H9 (cell line): ENCODE results near the gene TSKU. TPM values are rescaled to one million over a fixed set of nuclear protein-coding genes. Genes with fewer than 3 reads are reported as not detected.

Experiments used
- DNase-seq: peaks from one replicate; pipeline ENCODE4 v3.0.0-alpha.2; 2017
- H2AFZ ChIP-seq: one replicate; pipeline ENCODE4 v1.6.1; 2013; ENCODE audit warnings: mild to moderate bottlenecking, low read length, control low read depth, moderate library complexity
- H2AK5ac ChIP-seq: 2 replicates; pipeline ENCODE4 v1.6.1; 2013; ENCODE audit warnings: low read length, control low read depth, mixed read lengths; ENCODE audit not compliant: insufficient read length
- H2BK120ac ChIP-seq: one replicate; pipeline ENCODE4 v1.6.1; 2013; ENCODE audit warnings: low read depth, mild to moderate bottlenecking, low read length, control low read depth, inconsistent platforms; ENCODE audit not compliant: poor library complexity, severe bottlenecking
- H2BK12ac ChIP-seq: 2 replicates; pipeline ENCODE4 v1.6.1; 2013; ENCODE audit warnings: low read length, control low read depth, mixed read lengths, low read depth; ENCODE audit not compliant: insufficient read length
- H2BK15ac ChIP-seq: 2 replicates; pipeline ENCODE4 v1.6.1; 2013; ENCODE audit warnings: low read depth, low read length, control low read depth
- H2BK20ac ChIP-seq: one replicate; pipeline ENCODE4 v1.6.1; 2013; ENCODE audit warnings: low read depth, mild to moderate bottlenecking, low read length, control low read depth, inconsistent platforms; ENCODE audit not compliant: poor library complexity, severe bottlenecking
- H2BK5ac ChIP-seq: 2 replicates; pipeline ENCODE4 v1.6.1; 2013; ENCODE audit warnings: low read length, control low read depth, mixed read lengths; ENCODE audit not compliant: insufficient read length
- H3K14ac ChIP-seq: 2 replicates; pipeline ENCODE4 v1.6.1; 2013; ENCODE audit warnings: low read length, control low read depth; ENCODE audit not compliant: insufficient read depth
- H3K18ac ChIP-seq: 2 replicates; pipeline ENCODE4 v1.6.1; 2013; ENCODE audit warnings: low read depth, mild to moderate bottlenecking, mixed read lengths, low read length, control low read depth; ENCODE audit not compliant: insufficient read length
- H3K23ac ChIP-seq: 2 replicates; pipeline ENCODE4 v1.6.1; 2013; ENCODE audit warnings: low read length, control low read depth, mixed read lengths, low read depth; ENCODE audit not compliant: insufficient read length
- H3K23me2 ChIP-seq: 2 replicates; pipeline ENCODE4 v1.6.1; 2013; ENCODE audit warnings: low read depth, mild to moderate bottlenecking, mixed read lengths, low read length, control low read depth; ENCODE audit not compliant: insufficient read length, poor library complexity, severe bottlenecking
- H3K27ac ChIP-seq: 2 replicates; pipeline ENCODE4 v1.5.1; 2013; ENCODE audit warnings: low read length, control low read depth, mixed read lengths, low read depth; ENCODE audit not compliant: insufficient read length
- H3K27me3 ChIP-seq: 2 replicates; pipeline ENCODE4 v1.6.1; 2013; ENCODE audit warnings: low read length, control low read depth, inconsistent platforms; ENCODE audit not compliant: insufficient read depth
- H3K4ac ChIP-seq: 2 replicates; pipeline ENCODE4 v1.6.1; 2013; ENCODE audit warnings: low read depth, mild to moderate bottlenecking, control low read depth, inconsistent platforms, low read length, moderate library complexity
- H3K4me1 ChIP-seq: 2 replicates; pipeline ENCODE4 v1.6.1; 2013; ENCODE audit warnings: low read length, control low read depth, inconsistent platforms; ENCODE audit not compliant: insufficient read depth
- H3K4me2 ChIP-seq: 2 replicates; pipeline ENCODE4 v1.6.1; 2013; ENCODE audit warnings: low read length, control low read depth, mixed read lengths; ENCODE audit not compliant: insufficient read length, insufficient read depth
- H3K56ac ChIP-seq: 2 replicates; pipeline ENCODE4 v1.6.1; 2013; ENCODE audit warnings: low read depth, mild to moderate bottlenecking, mixed read lengths, low read length, control low read depth; ENCODE audit not compliant: insufficient read length
- H3K79me1 ChIP-seq: 2 replicates; pipeline ENCODE4 v1.6.1; 2013; ENCODE audit warnings: low read depth, mild to moderate bottlenecking, moderate library complexity, low read length, control low read depth, inconsistent platforms; ENCODE audit not compliant: insufficient read depth, poor library complexity, severe bottlenecking
- H3K79me2 ChIP-seq: 2 replicates; pipeline ENCODE4 v1.6.1; 2013; ENCODE audit warnings: low read length, control low read depth, inconsistent platforms; ENCODE audit not compliant: insufficient read depth
- H3K9ac ChIP-seq: 2 replicates; pipeline ENCODE4 v1.6.1; 2013; ENCODE audit warnings: low read length, control low read depth, mixed read lengths; ENCODE audit not compliant: insufficient read length; ENCODE audit errors: extremely low read depth
- H3K9me3 ChIP-seq: one replicate; pipeline ENCODE4 v1.6.1; 2013; ENCODE audit warnings: low read depth, low read length, inconsistent platforms; ENCODE audit not compliant: control insufficient read depth
- H3T11ph ChIP-seq: one replicate; pipeline ENCODE4 v1.6.1; 2013; ENCODE audit warnings: mild to moderate bottlenecking, low read length, control low read depth, inconsistent platforms
- H4K20me1 ChIP-seq: one replicate; pipeline ENCODE4 v1.6.1; 2013; ENCODE audit not compliant: control insufficient read depth, insufficient read length, insufficient read depth
- H4K5ac ChIP-seq: 2 replicates; pipeline ENCODE4 v1.6.1; 2013; ENCODE audit warnings: low read depth, mild to moderate bottlenecking, mixed read lengths, low read length, control low read depth; ENCODE audit not compliant: insufficient read length
- H4K8ac ChIP-seq: replicated peaks from 2 replicates; pipeline ENCODE4 v1.6.1; 2013; ENCODE audit warnings: low read length, control low read depth, mixed read lengths, low read depth; ENCODE audit not compliant: insufficient read length
- H4K91ac ChIP-seq: 2 replicates; pipeline ENCODE4 v1.6.1; 2013; ENCODE audit warnings: low read depth, mild to moderate bottlenecking, moderate library complexity, mixed read lengths, low read length, control low read depth; ENCODE audit not compliant: insufficient read length
- H3K27ac Mint-ChIP-seq, 3 experiments: 2 replicates in 2 of 3; 3 replicates in 1 of 3; pipeline ENCODE4 v1.8.0; 2020 to 2021; ENCODE audit warnings: mixed read lengths in 3 of 3, mild to moderate bottlenecking in 1 of 3, moderate library complexity in 1 of 3
- H3K27me3 Mint-ChIP-seq: 2 replicates; pipeline ENCODE4 v1.8.0; 2021; ENCODE audit warnings: low read depth, mild to moderate bottlenecking, moderate library complexity, mixed read lengths
- H3K36me3 Mint-ChIP-seq, 3 experiments: 2 replicates in 2 of 3; 3 replicates in 1 of 3; pipeline ENCODE4 v1.8.0; 2020 to 2021; ENCODE audit warnings: low read depth in 3 of 3, mixed read lengths in 3 of 3; ENCODE audit not compliant: insufficient read depth in 1 of 3
- H3K4me1 Mint-ChIP-seq, 2 experiments: 2 replicates each; pipeline ENCODE4 v1.8.0; 2020; ENCODE audit warnings: mixed read lengths in 2 of 2
- H3K4me3 Mint-ChIP-seq, 2 experiments: 2 replicates in 1 of 2; 3 replicates in 1 of 2; pipeline ENCODE4 v1.8.0; 2020 to 2021; ENCODE audit warnings: mild to moderate bottlenecking in 2 of 2, mixed read lengths in 2 of 2, moderate library complexity in 1 of 2
- H3K9me3 Mint-ChIP-seq, 2 experiments: 2 replicates in 1 of 2; 3 replicates in 1 of 2; pipeline ENCODE4 v1.8.0; 2020; ENCODE audit warnings: mild to moderate bottlenecking in 2 of 2, mixed read lengths in 2 of 2, moderate library complexity in 1 of 2
- WGBS: extraction: QIAGEN DNeasy Blood & Tissue Kit; methylation state at CpG from one replicate; pipeline ENCODE4 v1.1.7; 2013; ENCODE audit warnings: missing lambda C conversion rate, low lambda C conversion rate, mixed read lengths; ENCODE audit not compliant: insufficient read length; ENCODE audit errors: extremely low coverage; 5-methylcytosine and 5-hydroxymethylcytosine counted together
- total RNA-seq: library from RNA; stranded (reverse); gene quantifications from 2 replicates; pipeline ENCODE4 v1.2.1, GENCODE V29; 2021
- TF ChIP-seq, protein P1 (sequence below): fragments of 200-600 bp; sonication (generic); conservative IDR thresholded peaks from 3 replicates; pipeline ENCODE4 v1.8.0; 2021; ENCODE audit warnings: antibody characterized with exemption, mild to moderate bottlenecking

The TSKU gene
- total RNA-seq, 1 experiment from 2014 or later, result 25.4 TPM

- WGBS, result no CpG with 5 or more reads among the region's 4 CpGs
- no peak overlapping the region for H3K14ac ChIP-seq
- peaks cover 5% of the 10 kb centered on the region for H3K27me3 Mint-ChIP-seq
These were observed 28.1 kb downstream of the TSKU start for GRCh38 chr11:76811259-76811658.

More at GRCh38 chr11:76811259-76811658, 28.1 kb downstream of the TSKU start:
- H3K18ac ChIP-seq, result no peak overlapping the region
- DNase-seq, result no peak
- H4K91ac ChIP-seq, result no peak overlapping the region
- H3K4me1 ChIP-seq, result no peaks in the 10 kb centered on the region
- no peak overlapping the region for H2BK120ac ChIP-seq
- H3K79me1 ChIP-seq, result no peaks in the 10 kb centered on the region
- H3T11ph ChIP-seq, result no peak overlapping the region
- Mint-ChIP-seq H3K27ac (no peak overlapping the region), H3K36me3 (peaks cover 20 to 32% (median 24%) of the 10 kb centered on the region in 3 experiments), H3K4me3 (no peak overlapping the region), H3K4me1 (peaks cover 15 to 17% of the 10 kb centered on the region in 2 experiments), H3K9me3 (peaks cover 32 to 44% of the 10 kb centered on the region in 2 experiments)
- H3K23ac ChIP-seq, result no peak overlapping the region
- H2BK20ac ChIP-seq, result no peak overlapping the region
- TF ChIP-seq, protein P1, sequence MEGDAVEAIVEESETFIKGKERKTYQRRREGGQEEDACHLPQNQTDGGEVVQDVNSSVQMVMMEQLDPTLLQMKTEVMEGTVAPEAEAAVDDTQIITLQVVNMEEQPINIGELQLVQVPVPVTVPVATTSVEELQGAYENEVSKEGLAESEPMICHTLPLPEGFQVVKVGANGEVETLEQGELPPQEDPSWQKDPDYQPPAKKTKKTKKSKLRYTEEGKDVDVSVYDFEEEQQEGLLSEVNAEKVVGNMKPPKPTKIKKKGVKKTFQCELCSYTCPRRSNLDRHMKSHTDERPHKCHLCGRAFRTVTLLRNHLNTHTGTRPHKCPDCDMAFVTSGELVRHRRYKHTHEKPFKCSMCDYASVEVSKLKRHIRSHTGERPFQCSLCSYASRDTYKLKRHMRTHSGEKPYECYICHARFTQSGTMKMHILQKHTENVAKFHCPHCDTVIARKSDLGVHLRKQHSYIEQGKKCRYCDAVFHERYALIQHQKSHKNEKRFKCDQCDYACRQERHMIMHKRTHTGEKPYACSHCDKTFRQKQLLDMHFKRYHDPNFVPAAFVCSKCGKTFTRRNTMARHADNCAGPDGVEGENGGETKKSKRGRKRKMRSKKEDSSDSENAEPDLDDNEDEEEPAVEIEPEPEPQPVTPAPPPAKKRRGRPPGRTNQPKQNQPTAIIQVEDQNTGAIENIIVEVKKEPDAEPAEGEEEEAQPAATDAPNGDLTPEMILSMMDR, result no peak
- H3K56ac ChIP-seq, result no peak overlapping the region
- H3K27ac ChIP-seq, result no peak overlapping the region
- no peaks in the 10 kb centered on the region for H3K23me2 ChIP-seq
- no peak overlapping the region for H2BK5ac ChIP-seq
- no peak overlapping the region for H4K8ac ChIP-seq
- no peak overlapping the region for H2BK12ac ChIP-seq
- H2AK5ac ChIP-seq, result no peak overlapping the region
- H3K27me3 ChIP-seq, result no peaks in the 10 kb centered on the region
- H2BK15ac ChIP-seq, result no peak overlapping the region
- H3K9me3 ChIP-seq, result peaks cover 7% of the 10 kb centered on the region
- no peak overlapping the region for H3K9ac ChIP-seq
- no peaks in the 10 kb centered on the region for H3K79me2 ChIP-seq
- H4K5ac ChIP-seq, result no peak overlapping the region
- no peak overlapping the region for H2AFZ ChIP-seq
- no peak overlapping the region for H3K4me2 ChIP-seq
- no peak overlapping the region for H3K4ac ChIP-seq
- H4K20me1 ChIP-seq, result no peaks in the 10 kb centered on the region
